ENCODE measurements around the gene ELMO1.

- TF ChIP-seq CTCF (IDR thresholded peaks at IDR 0.05; ENCODE audit: low read depth, low read length, poor library complexity, severe bottlenecking) (no peak), EZH2phosphoT487 (IDR thresholded peaks at IDR 0.05; ENCODE audit: borderline replicate concordance, low read length) (no peak)
Observed at GRCh38 chr7:37372750-37373149, 75.9 kb downstream of the ELMO1 start.
